Gastrocnemius medialis (tissue), 4 donors: ENCODE data around the gene APLP2.

Source experiments
- CTCF ChIP-seq, 5 experiments: fragments of 450-650 bp in 3 of 5; fragments of 200-600 bp in 2 of 5; sonication (generic) in 2 of 5; IDR thresholded peaks in 4 of 5; conservative IDR thresholded peaks in 1 of 5; 1 replicate in 4 of 5; 2 replicates in 1 of 5; pipeline ENCODE4 v1.5.1; 2016 to 2019; ENCODE audit warnings: antibody characterized with exemption in 5 of 5, mild to moderate bottlenecking in 3 of 5, moderate library complexity in 3 of 5
- POLR2A ChIP-seq, 2 donors: fragments of 450-650 bp; IDR thresholded peaks; one replicate each; pipeline ENCODE4 v1.6.1; 2017; ENCODE audit warnings: antibody characterized with exemption in 2 of 2, mild to moderate bottlenecking in 2 of 2, moderate library complexity in 2 of 2

- TF ChIP-seq CTCF (IDR thresholded peaks at IDR 0.05 in 4 of 5, conservative IDR thresholded peaks at IDR 0.05 in 1 of 5) = no peak
- TF ChIP-seq POLR2A (IDR thresholded peaks at IDR 0.05) = no peak
Measured at GRCh38 chr11:130062026-130062425, 7.7 kb upstream of the APLP2 start.
